CD4-positive, alpha-beta T cell treated with Interleukin-15 for 1 hour (primary cell): ENCODE data around the gene ELAVL3.

Experiments
- DNase-seq: peaks from one replicate; pipeline ENCODE4 v3.0.0-alpha.2; 2020

The ELAVL3 gene

DNA sequence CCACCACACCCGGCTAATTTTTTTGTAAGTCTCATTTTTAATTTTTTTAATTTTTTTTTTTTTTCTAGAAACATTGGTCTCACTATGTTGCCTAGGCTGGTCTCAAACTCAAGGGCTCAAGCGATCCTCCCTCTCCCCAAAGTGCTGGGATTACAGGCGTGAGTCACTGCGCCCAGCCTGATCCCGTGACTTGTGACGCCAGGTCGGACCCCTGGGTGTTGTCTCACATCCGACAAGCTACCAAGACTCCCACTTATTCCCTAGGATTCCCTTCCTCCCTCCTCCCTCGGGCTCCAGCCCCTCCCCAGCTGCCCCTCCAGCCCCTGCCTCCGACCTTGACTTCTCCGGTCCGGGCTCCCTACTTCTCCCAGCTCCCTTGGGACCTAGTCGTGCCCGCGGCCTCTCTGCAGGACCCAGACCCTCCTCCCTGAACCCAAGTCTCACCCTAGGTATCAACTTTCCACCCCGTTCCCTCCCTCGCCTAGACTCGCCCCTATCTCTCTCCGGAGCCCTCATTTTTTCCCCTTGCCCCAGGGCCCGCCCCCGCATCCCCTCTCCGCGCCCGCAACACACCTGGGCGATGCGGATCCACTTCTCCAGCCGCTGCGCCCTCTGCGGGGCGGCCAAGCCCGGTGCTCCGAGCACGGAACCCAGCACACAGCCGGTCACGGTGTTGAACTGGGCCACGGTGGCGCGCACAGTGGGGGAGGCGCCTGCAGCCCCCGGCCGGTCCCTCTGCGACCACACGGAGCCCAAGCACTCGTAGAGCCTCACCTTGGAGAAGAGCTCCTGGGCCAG, 74.8 kb downstream of the ELAVL3 start:
- DNase-seq, result no peak

- DNase-seq, result no peak
Observed at GRCh38 chr19:11404588-11405222, 76.1 kb downstream of the ELAVL3 start.

DNA sequence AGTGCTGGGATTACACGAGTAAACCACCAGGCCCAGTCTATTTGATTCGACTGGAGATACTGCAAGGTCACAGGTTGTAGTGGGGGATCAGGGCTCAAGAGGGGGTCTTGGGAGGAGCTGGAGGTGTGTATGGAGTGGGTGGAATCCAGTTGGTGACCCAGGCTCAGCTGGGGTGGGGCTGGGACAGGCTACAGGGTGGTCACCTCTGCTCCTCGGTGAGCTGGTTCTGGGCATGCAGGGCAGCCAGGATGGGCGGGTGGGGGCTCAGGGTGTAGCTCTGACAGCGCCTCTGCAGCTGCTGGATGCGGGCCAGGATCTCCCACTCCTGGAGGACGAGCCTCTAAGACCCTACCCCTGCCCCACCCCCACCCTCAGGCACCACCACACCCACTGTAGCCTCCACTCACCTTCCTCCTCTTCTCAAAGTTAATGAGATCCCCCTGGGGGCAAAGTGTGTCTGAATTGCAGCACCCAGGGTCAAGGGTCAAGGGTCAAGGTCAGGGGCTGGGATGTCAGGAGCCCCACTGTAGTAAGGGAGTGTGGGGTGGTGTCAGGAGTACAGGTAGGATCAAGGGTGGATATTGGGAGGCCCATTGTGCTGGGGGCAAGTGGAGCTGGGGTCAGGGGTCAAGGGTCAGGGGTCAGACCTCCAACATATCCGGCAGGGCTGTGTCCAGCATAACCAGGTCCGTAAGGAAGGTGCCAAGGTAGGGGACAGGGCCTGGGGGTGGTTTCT, 78.9 kb downstream of the ELAVL3 start:
- DNase-seq, result no peak
